ENCODE data around the gene ATP6V0C.
"Not testable (repeated sequence)": the region's sequence is repeated elsewhere in the genome, so short reads cannot be mapped to it uniquely, and the experiment has no call there.

ATP6V0C gene

DNA sequence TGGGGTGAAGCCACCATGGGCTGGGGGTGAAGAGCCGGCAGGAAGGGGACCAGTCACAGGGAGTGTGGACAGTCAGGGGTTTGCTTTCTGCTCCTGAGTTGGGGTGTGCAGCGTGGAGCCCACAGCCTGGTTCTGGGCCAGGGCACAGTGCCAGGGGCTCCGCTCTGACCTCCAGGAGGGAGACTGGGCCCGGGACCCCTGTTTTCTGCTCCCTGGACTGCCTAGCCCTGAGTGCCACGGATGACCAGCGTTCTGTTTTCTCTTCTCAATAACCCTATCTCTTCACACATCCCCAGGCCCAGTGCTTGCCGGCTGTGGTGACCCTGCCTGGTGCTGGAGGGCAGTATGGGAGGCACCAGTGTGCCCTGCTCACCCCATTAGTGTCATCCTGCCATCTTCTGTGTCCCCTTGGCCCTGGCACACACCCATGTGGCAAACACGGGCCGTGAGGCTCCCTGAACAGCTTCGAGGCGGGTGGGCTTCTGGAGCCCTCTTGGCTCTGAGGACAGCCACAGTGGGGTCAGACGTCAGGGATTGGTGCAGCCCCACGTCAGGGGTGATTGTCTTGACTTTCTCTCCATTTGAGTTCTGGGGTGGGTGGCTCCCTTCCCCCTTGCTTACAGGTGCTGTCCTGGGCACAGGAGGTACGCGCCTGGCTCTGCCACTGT, 16.3 kb downstream of the ATP6V0C start:
- peak; percentile 4 for DNase-seq

DNA sequence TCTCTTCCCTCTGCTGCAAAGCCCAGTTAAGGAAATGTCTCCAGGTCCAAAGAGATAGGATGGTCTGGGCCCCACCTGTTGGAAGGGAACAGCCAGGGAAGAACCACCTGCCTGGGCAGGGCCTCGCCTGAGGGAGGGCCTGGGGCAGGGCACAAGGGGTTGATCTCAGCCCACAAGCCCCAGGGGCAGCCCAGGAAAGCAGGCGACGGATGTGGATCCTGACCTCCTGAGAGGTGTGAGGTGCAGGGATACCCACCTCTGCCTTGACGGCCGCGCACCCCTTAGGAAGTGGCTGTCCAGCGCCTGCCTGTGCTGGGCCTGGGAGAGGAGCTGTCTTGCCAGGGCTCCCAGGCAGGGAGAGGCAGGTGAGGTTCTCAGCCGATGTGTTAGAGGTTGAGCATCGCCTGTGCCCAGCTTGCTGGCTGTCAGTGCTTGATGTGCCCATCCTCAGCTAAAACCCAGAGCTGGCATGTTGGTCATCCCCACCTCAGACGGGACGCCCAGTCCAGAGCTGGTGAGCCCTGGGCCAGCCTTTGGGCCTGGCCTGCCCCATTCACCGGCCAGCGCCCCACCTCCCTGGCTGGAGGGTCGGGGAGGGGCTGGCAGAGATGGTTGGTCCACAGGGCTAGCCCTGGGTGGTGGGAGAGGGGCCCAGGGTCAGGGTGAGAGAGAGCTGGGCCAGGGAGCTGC, 17.0 kb downstream of the ATP6V0C start:
- peak; percentile 15 for DNase-seq

- DNase-seq = no peak
Measured at GRCh38 chr16:2531371-2531695, 17.6 kb downstream of the ATP6V0C start, which contains the start of gene CEMP1. TSS of gene CEMP1 (minus strand) at chr16:2531408. CDS start at chr16:2531073, 335 bp downstream.

- DNase-seq = peak; percentile 97
Measured at GRCh38 chr16:2531696-2532493, 18.1 kb downstream of the ATP6V0C start.

DNA sequence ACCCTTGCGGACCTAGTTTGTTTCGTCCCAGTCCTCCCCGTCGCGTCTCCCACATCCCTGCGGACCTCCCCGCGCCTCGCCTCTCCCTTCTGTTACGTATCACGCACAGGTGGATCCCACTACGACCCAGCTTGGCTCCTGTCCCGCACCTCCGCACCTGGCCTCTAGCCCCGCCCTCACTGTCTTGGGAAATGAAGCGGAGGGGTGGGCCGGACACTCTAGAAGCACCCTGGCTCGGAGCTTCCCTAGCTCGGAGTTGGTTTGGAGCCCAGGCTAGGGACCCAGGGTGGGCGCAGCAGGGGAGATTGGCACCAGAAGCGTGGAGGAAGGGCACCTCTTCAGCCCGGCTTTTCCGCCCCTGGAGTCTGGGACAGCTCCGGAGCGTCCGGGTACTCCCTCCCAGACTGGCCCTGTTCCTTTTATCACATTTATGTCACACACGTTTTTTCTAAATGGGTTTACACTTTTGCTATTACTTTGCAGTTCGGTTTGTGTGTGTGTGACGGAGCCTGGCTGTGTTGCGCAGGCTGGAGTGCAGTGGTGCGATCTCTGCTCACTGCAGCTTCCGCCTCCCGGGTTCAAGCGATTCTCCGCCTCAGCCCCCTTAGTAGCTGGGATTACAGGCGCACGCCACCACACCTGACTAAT, 18.9 kb downstream of the ATP6V0C start:
- DNase-seq = peak; percentile 79

- DNase-seq = not testable (repeated sequence)
Measured at GRCh38 chr16:2533142-2533755, 19.5 kb downstream of the ATP6V0C start.

GRCh38 chr16:2533912-2534311, 20.2 kb downstream of the ATP6V0C start:
- peak; percentile 10 for DNase-seq

GRCh38 chr16:2534335-2534734, 20.6 kb downstream of the ATP6V0C start:
- not testable (repeated sequence) for DNase-seq

DNA sequence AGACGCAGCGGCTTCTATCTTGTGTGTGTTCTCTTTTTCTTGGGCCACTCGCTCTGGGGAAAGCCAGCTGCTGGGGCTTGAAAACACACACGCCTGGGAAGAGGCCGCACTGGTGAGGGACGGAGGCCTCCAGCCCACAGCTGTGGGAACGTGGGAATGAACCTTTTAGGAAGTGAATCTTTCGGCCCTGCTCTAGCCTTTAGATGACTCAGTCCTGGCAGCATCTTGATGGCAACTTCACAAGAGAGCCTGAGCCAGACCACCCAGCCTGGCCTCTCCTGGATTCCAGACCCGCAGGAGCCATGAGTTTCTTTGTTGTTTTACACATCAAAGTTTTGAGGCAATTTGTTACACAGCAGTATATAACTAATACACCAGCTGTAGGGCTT, 21.9 kb downstream of the ATP6V0C start:
- DNase-seq = peak; percentile 51

DNA sequence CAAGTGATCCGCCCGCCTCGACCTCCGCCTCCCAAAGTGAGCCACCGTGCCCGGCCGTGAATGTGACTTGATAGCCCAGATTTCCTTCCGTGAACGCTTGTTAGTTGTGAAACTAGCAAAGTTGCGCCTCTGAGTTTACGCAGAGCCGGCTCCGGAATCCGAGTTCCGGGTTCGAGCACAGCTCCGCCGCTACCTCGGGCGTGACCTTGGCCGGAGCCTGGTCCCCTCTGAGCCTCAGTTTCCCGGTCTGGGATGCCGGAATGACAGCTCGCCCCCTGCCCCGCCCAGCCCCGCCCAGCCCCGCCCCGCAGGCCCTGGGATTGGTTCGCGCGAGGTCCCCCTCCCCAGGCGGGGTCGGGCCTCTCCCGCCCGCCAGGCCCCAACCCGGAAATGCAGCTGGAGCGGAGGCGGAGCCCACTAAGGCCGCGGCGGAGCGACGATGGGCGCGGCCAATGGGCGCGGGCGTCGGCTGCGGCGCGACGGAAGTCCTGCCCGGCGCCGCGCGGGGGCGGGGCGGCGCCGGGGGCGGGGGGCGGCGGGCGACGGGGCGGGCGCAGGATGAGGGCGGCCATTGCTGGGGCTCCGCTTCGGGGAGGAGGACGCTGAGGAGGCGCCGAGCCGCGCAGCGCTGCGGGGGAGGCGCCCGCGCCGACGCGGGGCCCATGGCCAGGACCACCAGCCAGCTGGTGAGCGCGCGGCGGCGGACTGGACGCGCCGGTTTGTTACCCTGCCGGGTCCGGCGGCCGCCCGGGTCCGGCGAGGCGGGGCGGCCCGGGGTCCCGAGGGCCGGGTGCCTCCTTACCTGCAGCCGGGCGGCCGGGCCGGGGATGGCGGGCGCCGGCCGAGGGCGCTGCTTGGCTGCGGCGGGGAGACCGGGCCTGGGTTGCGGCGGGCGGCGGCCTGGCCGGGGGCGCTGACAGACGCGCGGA, 24.0 kb downstream of the ATP6V0C start, which contains the start of gene PDPK1:
Gene PDPK1 (plus strand): TSS at position 571 of the 929 bp plus-strand sequence. CDS start 92 bp downstream, at position 663.
- peak; percentile 96 for DNase-seq

- peak; percentile 11 for DNase-seq
Measured at GRCh38 chr16:2539192-2539844, 25.6 kb downstream of the ATP6V0C start.

DNA sequence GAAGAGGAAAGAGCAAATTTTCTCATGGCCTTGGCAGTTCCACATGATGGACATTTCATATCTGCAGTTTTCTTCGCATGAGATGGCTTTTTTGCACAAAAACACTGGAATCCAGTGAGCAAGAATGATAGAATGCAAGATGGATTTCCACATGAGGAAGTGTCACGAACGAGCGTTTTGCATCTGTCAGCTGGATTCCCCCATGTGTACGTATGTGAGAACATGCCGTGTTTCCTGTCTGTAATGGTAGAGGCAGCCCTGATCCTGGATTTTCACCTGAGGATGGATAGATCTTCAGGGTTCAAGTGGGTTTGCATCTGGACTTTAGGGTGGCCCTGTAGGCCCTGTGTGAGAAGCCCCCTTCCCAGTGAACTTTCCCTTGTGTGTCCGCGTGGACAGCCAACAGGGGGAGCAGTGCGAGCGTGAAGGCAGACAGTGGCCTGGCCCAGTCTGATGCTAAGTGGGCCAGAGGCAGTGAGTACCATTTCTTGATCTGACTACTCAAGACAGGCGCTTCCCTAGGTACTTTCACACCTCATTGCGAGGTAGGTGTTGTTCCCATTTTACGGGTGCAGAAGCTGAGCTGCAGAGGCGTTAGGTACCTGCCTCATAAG, 26.2 kb downstream of the ATP6V0C start:
- DNase-seq = peak; percentile 27

- peak; percentile 57 for DNase-seq
Measured at GRCh38 chr16:2540912-2541311, 27.2 kb downstream of the ATP6V0C start.

DNA sequence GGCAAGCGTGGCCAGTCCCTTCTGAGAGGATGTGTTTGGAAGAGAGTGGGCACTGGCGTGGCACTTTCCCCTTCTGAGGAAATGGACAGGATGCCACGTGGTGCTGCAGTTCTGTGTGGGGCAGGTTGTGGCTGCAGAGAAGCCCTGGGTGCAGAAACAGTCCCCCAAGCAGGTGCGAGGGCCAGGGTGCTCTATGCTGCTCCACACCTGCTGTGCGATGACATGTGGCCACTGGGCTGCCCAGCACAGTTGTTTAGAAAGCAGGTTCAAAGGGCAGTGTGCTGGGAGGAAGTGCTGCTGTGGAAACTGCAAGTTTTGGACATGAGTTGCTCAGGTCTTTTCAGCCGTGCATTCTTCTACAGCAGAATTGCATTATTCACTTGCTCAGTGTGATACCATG, 27.7 kb downstream of the ATP6V0C start:
- DNase-seq = peak; percentile 10

GRCh38 chr16:2543771-2544170, 30.0 kb downstream of the ATP6V0C start:
- peak; percentile 5 for DNase-seq

DNA sequence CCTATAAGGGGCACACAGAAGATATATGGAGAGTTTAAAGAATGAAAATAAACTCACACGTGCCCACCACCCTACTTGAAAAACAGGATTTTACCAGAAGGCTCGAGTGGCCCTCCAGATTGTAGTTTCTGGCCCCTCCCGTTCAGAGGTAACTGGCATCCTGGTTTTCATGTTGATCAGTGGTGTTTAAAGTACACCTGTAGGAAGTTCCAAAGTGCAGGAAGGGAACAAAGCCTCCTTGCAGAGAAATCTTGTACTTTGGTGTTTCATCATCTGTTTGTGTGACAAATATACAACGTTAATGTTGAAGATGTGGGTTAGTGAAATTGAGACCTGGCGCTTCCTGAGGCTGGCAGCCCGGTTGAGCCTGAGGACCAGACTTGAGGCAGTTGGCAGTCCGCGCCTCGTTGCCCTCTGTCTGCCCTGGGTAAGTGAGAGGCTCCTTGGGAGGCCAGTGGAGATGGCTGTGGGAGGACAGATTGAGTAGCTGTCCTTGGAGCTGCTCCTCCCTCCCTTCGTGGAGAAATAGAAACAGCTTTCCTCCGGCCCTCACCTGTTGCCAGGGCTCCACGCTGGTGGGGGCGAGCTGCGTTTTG, 36.6 kb downstream of the ATP6V0C start:
- DNase-seq = not testable (repeated sequence)

- DNase-seq = not testable (repeated sequence)
Measured at GRCh38 chr16:2551420-2551889, 37.7 kb downstream of the ATP6V0C start.

DNA sequence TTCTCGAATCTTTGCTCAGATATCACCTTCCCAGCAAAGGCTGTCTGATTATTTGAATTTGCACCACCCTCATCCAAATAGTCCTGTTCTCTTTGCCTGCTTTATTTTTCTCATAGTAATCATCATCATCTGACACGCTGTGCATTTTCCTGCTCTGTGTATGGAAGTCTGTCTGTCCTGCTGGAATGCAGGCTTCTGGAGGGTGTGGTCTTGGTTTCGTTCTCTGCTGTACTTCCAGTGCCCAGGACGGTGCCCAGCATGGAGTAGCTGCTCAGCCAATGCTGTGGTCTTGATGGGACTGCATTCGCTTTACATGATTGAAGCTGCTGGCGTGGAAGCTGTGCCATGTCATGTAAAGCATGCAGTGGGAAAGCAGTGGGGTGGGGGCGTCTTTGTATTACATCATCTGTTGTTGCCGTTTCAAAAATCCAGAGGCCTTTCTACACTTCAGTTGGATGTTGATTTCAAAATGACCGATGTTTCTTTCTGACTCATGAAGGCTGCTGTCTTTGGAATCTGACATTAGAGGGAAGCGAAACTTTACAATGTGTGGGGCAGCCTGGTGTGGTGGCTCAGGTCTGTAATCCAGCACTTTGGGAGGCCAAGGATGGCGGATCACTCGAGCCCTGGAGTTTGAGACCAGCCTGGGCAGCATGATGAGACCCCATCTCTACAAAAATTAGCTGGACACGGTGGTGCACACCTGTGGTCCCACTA, 41.1 kb downstream of the ATP6V0C start:
- not testable (repeated sequence) for DNase-seq

DNA sequence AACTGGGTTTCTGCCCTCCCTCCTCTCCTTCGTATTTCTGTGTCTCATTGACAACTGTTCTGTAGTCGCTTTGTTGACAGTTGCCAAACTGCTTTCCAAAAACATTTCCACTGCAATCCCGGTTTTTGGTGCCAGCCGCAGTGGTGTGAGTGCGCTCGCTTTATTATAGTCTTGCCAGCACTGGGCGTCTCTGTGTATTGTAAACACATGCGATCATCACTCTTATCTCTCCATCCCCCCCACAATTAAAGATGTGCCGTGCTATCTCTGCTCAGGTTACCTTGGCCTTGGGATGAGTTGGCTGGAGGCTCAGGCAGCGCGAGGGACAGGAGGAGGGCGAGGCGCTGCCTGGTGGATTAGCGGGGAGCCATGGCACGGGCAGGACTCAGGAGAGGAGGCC, 43.4 kb downstream of the ATP6V0C start:
- DNase-seq = not testable (repeated sequence)
